A673 (cell line): ENCODE measurements around the gene DSCAM. TPM values are rescaled to one million over a fixed set of nuclear protein-coding genes. Genes with fewer than 3 reads are reported as not detected.

Experiments
- BruUV-seq: library from RNA; stranded (reverse); fragments of 400-500 nt; replicated peaks from 2 replicates; lab custom pipeline; 2021; lab: Mats Ljungman, UMichigan
- CTCF ChIA-PET: fragments of 300-600 bp; sonication (Branson Sonifier 250); formaldehyde crosslinking; loops from one replicate; lab custom pipeline; 2022; ENCODE audit warnings: antibody characterized with exemption; lab: Charles Lee
- POLR2A ChIA-PET: fragments of 300-600 bp; sonication (Branson Sonifier 250); formaldehyde crosslinking; loops from one replicate; lab custom pipeline; 2022; ENCODE audit warnings: antibody characterized with exemption; ENCODE audit not compliant: low non-redundant PET; lab: Charles Lee
- DNase-seq: peaks from one replicate; pipeline ENCODE4 v3.0.0-alpha.2; 2015; ENCODE audit warnings: low spot score
- H3K27ac ChIP-seq: fragments of 200-600 bp; sonication (generic); 2 replicates; pipeline ENCODE4 v1.5.1; 2016; ENCODE audit warnings: mixed run types, low read depth, mild to moderate bottlenecking, mixed read lengths, antibody characterized with exemption, low read length; ENCODE audit not compliant: poor library complexity, severe bottlenecking
- H3K27me3 ChIP-seq: fragments of 200-600 bp; sonication (generic); replicated peaks from 2 replicates; pipeline ENCODE4 v1.6.1; 2017; ENCODE audit warnings: mixed run types, low read depth, mild to moderate bottlenecking, mixed read lengths, antibody characterized with exemption, low read length; ENCODE audit not compliant: insufficient read depth, poor library complexity
- H3K36me3 ChIP-seq: fragments of 200-600 bp; sonication (generic); 2 replicates; pipeline ENCODE4 v1.6.1; 2016; ENCODE audit warnings: mixed run types, mild to moderate bottlenecking, mixed read lengths, antibody characterized with exemption, low read length; ENCODE audit not compliant: insufficient read depth, poor library complexity, severe bottlenecking
- H3K4me1 ChIP-seq: fragments of 200-600 bp; sonication (generic); 2 replicates; pipeline ENCODE4 v1.6.1; 2017; ENCODE audit warnings: mixed run types, mild to moderate bottlenecking, mixed read lengths, antibody characterized with exemption, low read length; ENCODE audit not compliant: insufficient read depth, poor library complexity, severe bottlenecking
- H3K4me3 ChIP-seq: fragments of 200-600 bp; sonication (generic); 2 replicates; pipeline ENCODE4 v1.5.1; 2016; ENCODE audit warnings: low read depth, mixed run types, mild to moderate bottlenecking, mixed read lengths, low read length; ENCODE audit not compliant: poor library complexity, severe bottlenecking
- H3K9me3 ChIP-seq: fragments of 200-600 bp; sonication (generic); 2 replicates; pipeline ENCODE4 v1.6.1; 2016; ENCODE audit warnings: mixed run types, low read depth, mild to moderate bottlenecking, mixed read lengths, antibody characterized with exemption, low read length; ENCODE audit not compliant: poor library complexity, severe bottlenecking
- EZH2 ChIP-seq: fragments of 200-600 bp; sonication (generic); IDR thresholded peaks from 2 replicates; pipeline ENCODE4 v1.6.1; 2017; ENCODE audit warnings: borderline replicate concordance, low read depth, mild to moderate bottlenecking, mixed read lengths, antibody characterized with exemption, low read length; ENCODE audit not compliant: poor library complexity, severe bottlenecking
- intact Hi-C: fragments of 100-400 bp; cut with micrococcal nuclease; formaldehyde crosslinking; loops from one replicate; pipeline ENCODE4 v1.10.0; 2022; ENCODE audit not compliant: unreplicated experiment
- total RNA-seq: library from RNA; stranded (reverse); gene quantifications from 2 replicates; pipeline ENCODE4 v1.2.3, GENCODE V29; 2021
- TF ChIP-seq, protein P1 (sequence below): fragments of 300-800, 200-600 bp; sonication (generic); conservative IDR thresholded peaks from 2 replicates; pipeline ENCODE4 v1.5.1; 2017; ENCODE audit warnings: low read depth, mild to moderate bottlenecking, antibody characterized with exemption, low read length, moderate library complexity, mixed read lengths

Gene DSCAM
- total RNA-seq, 1 experiment from 2014 or later, result not detected

DNA sequence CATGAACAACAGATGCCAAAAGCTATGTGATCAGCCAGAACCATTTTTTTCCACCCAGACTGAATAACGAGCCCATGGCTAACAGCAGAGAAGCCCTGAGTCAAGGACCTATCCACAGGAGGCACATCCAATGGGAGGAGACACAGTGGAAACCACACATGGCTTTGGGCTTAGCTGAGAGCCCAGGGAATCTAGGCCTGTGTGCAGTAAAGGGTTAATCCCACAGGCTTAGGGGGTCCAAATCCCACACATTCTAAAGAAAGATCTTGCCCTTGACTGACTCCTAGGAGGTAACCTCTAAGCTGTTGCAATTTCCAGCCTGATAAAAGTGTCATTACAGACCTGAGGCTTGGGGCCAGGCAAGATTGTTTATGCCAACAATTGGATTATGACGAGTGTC, 194.5 kb downstream of the DSCAM start:
- Histone ChIP-seq H3K9me3 (peaks cover 39% of the 10 kb centered on the region), H3K4me3 (no peak overlapping the region), H3K27me3 (no peaks in the 10 kb centered on the region), H3K4me1 (no peaks in the 10 kb centered on the region), H3K27ac (no peak overlapping the region), H3K36me3 (no peaks in the 10 kb centered on the region)
- DNase-seq, result no peak
- POLR2A ChIA-PET, result no interaction called here
- no TSS peak for BruUV-seq
- CTCF ChIA-PET, result no interaction called here
- TF ChIP-seq, protein P1, sequence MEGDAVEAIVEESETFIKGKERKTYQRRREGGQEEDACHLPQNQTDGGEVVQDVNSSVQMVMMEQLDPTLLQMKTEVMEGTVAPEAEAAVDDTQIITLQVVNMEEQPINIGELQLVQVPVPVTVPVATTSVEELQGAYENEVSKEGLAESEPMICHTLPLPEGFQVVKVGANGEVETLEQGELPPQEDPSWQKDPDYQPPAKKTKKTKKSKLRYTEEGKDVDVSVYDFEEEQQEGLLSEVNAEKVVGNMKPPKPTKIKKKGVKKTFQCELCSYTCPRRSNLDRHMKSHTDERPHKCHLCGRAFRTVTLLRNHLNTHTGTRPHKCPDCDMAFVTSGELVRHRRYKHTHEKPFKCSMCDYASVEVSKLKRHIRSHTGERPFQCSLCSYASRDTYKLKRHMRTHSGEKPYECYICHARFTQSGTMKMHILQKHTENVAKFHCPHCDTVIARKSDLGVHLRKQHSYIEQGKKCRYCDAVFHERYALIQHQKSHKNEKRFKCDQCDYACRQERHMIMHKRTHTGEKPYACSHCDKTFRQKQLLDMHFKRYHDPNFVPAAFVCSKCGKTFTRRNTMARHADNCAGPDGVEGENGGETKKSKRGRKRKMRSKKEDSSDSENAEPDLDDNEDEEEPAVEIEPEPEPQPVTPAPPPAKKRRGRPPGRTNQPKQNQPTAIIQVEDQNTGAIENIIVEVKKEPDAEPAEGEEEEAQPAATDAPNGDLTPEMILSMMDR, result no peak
- no peak for TF ChIP-seq EZH2
- intact Hi-C loops, result no loop called here

DNA sequence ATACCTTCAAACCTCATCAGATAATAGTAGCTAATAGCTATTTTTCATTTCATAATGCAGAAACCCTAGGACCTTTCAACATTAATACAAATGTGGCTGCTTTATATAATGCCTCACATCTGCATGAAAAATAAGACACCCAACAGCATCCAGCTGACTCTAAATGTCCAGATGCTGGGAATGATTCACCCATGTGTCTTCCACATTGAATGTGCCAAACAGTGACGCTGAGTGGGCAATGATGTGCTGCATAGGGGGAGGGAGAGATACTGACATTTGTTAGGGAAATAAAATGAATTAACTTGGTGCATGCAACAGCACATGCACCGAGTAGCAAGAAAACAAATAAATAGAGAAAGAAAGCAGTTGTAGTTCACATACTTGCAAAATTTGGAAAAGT, 199.3 kb downstream of the DSCAM start:
- peaks cover 62% of the 10 kb centered on the region for H3K9me3 ChIP-seq
- no peak for DNase-seq
- POLR2A ChIA-PET, result no interaction called here
- no peaks in the 10 kb centered on the region for H3K27me3 ChIP-seq
- no peak overlapping the region for H3K27ac ChIP-seq
- no peaks in the 10 kb centered on the region for H3K36me3 ChIP-seq
- no peak overlapping the region for H3K4me3 ChIP-seq
- CTCF ChIA-PET, result no interaction called here
- BruUV-seq, result no TSS peak
- no peaks in the 10 kb centered on the region for H3K4me1 ChIP-seq
- TF ChIP-seq, protein P1, result no peak
- TF ChIP-seq EZH2, result no peak
- intact Hi-C loops, result no loop called here

DNA sequence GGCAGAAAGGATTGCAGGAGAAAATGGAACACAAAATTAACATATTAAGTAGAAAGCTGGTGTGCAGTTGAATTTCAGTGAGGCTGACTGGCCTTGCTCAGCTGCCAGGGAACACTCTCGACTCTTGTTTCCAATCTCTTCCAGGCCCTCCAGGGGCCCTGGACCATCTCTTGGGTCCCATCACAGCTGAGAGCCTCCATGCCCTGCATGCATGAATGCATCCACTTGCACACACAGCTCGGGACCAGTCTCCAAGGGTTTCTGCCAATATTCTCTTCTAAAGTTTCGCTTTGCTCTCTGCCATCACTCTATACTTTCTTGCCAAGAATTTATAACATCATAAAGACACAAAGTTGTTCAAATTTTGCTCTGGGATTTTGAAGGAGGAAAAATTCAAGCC, 200.3 kb downstream of the DSCAM start:
- Histone ChIP-seq H3K9me3 (peaks cover 53% of the 10 kb centered on the region), H3K4me3 (no peak overlapping the region), H3K36me3 (no peaks in the 10 kb centered on the region), H3K27me3 (no peaks in the 10 kb centered on the region), H3K4me1 (no peaks in the 10 kb centered on the region), H3K27ac (no peak overlapping the region)
- intact Hi-C loops, result no loop called here
- CTCF ChIA-PET, result no interaction called here
- POLR2A ChIA-PET, result no interaction called here
- TF ChIP-seq, protein P1, result no peak
- no TSS peak for BruUV-seq
- no peak for DNase-seq
